Astrocyte of the hippocampus (primary cell): ENCODE results near the gene PROKR1.
"Not testable (repeated sequence)": the region's sequence is repeated elsewhere in the genome, so short reads cannot be mapped to it uniquely, and the experiment has no call there.

Experiments
- DNase-seq: peaks from one replicate; pipeline ENCODE4 v3.0.0; 2011; ENCODE audit warnings: low read depth, low spot score

The PROKR1 gene

DNA sequence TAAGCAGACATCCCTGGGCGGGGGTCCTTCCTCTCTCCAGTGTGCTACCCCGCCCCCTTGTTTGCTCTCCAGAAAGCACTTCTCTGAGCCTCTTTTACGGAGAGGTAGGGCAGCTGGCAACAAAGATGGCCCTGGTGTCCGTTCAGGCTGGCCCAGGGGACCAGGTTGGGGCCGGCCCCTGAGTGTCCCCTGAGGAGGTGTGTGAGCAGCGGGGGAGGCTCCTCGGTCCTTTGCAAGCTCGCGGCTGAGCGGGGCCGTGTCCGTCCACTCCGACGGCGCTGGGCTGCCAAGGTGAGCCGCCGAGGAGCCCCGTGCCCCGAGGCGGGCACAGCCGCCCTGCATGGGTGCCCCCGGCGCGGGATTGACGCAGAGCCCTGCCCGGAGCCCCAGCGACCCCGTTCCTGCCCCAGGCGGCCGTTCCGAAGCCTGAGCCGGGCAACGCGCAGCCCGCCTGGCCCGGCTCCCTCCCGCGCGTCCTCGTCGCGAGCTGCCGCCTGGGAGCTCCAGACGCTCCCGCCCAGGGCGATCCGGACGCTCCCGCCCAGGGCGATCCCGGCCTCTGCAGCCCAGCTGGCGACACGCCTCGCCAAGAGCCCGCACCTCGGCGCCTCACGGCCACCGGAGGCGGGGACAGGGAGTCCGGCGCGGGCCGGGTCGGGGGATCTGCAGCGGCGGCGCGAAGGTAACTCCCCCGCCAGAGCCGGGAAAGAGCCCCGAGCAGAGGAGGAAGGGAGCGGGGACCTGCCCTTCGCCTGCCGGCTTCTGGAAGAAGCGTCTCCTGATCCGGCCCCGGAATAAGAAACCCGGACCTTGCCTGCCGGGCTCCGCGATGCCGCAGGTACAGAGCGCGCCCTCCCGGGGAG lies at the start of gene PROKR1:
TSS of gene PROKR1 (plus strand) at position 569 of the 863 bp plus-strand sequence. CDS start 2,243 bp downstream, outside the sequence.
- peak; percentile 67 for DNase-seq

DNA sequence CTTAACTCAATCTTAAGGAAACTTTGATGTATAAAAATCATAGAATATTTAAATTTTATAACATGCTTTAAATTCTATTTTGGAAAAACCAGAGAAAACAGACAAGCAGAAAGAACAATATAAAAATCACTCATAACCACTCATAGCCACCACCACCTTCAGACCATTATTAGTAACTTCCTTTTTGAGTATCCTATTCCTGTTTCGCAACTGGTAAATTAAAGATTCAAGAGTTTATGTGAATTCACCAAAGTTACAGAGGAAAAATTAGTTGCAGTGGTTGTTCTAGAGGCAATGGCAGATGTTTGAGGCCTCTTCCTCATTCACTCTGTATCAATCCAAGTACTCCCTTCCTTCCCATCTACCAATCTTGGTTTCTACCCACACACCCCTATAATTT lies 49.3 kb upstream of the PROKR1 start:
- DNase-seq, result no peak

DNA sequence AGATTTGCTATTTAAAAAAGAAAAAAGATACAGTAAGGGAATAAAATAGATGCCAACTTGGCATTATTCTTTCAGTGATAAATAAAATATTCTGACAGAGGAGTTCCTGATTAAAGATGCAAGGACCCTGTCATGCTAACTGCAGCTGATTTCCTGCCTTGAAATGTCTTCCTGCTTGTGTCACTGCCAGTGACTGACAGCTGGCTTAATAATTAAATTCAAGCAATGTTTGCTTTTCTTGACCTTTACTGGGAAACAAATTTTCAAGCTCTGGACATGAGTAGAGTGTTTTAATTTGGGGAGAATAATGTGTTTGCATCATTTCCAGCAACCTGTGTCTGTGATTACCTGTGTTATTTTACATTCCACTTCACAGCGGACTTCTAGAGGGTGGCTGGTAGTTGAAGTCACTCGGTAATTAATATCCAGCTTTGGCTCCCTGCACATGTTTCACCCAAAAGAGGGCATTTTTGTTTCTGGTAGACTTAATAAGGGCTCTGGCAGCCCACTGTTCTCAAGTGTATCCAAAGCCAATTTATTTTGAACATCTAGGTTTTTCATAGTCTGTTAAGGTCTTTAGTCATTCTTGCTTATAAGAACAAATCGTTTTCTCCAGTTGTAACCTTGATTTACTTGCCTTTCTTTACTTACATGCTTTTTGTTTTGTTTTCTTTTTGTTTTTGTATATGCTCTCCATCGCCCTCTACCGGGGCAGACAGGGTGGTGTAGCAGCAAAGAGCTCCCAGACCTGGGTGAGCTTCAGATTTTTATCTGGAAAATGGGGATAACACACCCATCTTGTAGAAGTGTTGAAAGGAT lies 48.5 kb upstream of the PROKR1 start:
- DNase-seq, result peak; percentile 61

- not testable (repeated sequence) for DNase-seq
Observed at GRCh38 chr2:68595493-68595785, 47.9 kb upstream of the PROKR1 start.

DNA sequence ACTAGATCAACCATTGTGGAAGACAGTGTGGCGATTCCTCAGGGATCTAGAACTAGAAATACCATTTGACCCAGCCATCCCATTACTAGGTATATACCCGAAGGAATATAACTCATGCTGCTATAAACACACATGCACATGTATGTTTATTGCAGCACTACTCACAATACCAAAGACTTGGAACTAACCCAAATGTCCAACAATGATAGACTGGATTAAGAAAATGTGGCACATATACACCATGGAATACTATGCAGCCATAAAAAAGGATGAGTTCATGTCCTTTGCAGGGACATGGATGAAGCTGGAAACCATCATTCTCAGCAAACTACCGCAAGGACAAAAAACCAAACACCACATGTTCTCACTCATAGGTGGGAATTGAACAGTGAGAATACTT lies 42.9 kb upstream of the PROKR1 start:
- not testable (repeated sequence) for DNase-seq

DNA sequence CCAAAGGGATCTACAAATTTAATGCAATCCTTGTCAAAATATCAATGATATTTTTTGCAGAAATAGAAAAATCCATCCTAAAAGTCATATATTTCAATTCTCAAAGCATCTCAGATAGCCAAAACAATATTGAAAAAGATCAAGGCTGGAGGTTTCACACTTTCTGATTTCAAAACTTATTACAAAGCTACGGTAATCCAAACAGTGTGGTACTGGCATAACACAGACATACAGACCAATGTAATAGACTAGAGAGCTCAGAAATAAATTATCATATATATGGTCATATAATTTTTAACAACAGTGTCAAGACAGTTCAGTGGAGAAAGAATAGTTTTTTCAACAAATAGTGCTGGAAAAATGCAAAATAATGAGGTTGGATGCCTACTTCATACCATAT lies 40.3 kb upstream of the PROKR1 start:
- DNase-seq, result no peak

- DNase-seq, result no peak
Observed at GRCh38 chr2:68604077-68604476, 39.3 kb upstream of the PROKR1 start.

DNA sequence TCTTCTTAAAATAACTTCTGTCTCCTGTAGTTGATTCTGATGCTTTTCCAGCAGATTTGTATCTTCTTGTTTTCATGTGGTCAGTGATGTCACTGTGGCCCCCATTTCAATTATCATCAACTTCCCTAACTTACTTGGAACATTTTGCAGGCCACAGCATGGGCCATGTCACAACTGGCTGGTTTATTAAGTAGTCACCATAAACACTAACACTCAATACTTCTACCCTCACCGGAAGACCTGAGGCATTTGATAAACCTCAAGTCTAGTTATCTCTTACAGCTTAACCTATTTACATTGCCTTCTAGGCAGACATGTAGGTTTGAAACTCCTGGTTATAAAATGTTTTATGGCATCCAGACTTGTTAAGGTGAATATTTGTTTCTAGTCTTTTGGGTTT lies 37.4 kb upstream of the PROKR1 start:
- DNase-seq, result no peak

GRCh38 chr2:68606759-68607158 lies 36.6 kb upstream of the PROKR1 start:
- DNase-seq, result no peak

GRCh38 chr2:68607837-68608236 lies 35.5 kb upstream of the PROKR1 start:
- DNase-seq, result no peak

- DNase-seq, result no peak
Observed at GRCh38 chr2:68612765-68613519, 30.4 kb upstream of the PROKR1 start.

DNA sequence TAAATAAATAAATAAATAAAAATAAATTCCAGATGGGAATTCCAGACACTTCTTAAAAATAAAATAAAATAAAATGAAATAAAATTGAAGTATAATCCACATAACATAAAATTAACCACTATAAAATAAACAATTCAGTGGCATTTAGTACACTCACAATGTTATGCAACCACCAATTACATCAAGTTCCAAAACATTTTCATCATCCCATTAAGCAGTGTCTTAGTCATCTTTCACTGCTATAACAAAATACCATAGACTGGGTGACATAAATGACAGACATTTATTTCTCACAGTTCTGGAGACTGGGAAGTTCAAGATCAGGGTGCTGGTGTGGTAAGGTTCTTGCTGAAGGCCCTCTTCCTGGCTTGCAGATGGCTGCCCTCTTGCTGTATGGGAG lies 22.6 kb upstream of the PROKR1 start:
- DNase-seq, result no peak

DNA sequence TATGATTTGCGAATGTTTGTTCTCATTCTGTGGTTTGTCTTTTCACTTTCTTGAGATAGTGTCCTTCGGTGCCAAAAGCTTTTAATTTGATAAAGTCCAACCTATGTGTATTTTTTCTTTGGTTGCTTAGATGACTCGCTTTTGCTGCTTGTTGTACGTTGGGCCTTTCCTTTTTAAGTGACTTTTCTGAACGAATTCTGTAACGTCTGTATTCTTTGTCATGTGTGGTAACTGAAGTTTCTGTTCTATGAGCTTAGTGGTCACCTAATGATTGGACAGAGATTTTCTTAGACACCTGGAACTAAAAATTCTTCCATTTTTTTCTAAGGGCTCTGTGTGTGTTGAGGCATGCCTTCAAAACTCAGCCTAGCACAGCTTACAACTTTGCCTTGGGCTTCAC lies 19.6 kb upstream of the PROKR1 start:
- no peak for DNase-seq

GRCh38 chr2:68627615-68628014 lies 15.8 kb upstream of the PROKR1 start:
- no peak for DNase-seq

- DNase-seq, result peak; percentile 79
Observed at GRCh38 chr2:68632021-68632420, 11.4 kb upstream of the PROKR1 start.

GRCh38 chr2:68637047-68637446 lies 6.3 kb upstream of the PROKR1 start:
- no peak for DNase-seq

DNA sequence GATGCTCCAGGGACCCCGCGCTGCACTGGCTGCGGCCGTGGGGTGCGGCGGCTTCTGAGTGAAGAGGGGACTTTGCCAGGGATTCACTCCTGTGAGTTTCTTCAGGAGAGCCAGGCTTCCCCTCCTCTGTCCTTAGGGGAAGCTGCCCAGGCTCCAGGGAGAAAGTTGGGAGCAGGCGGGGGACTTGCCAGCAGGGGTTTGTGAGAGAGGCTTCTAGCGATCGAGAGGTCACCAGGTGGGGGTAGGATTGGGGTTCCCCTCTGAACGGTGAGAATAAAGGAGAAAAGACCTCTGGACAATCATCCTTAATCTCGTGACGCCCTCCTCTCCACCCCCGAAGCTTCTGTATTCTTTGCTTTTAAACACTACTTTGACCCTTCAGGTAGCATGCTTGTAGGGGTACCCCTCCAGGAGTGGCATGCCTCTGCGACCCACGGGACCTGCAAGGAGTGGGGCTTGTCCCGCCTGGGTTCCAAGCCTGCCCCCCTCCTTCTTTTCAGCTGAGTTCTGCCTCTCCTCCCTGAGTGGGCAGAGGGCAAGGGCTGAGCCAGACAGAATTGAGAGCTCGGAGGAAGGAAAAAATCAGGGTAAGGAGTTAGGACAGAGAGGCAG lies 601 bp downstream of the PROKR1 start:
- no peak for DNase-seq

DNA sequence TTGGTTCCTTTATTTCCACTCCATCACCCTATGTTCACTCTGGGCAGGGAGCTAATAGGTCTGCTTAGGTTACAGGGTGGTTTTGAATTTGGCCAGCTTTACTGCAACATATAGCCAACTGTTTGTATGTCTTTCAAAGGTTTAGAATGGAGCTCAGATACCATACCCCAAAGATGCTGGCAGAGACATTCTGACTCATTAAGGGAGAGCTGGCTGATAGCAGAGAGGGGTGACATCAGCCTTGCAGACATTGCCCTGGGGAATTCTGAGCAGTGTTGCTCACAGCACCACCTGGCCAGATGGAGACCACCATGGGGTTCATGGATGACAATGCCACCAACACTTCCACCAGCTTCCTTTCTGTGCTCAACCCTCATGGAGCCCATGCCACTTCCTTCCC lies 2.1 kb downstream of the PROKR1 start:
- DNase-seq, result peak; percentile 59

- DNase-seq, result no peak
Observed at GRCh38 chr2:68646303-68646702, 2.9 kb downstream of the PROKR1 start.

DNA sequence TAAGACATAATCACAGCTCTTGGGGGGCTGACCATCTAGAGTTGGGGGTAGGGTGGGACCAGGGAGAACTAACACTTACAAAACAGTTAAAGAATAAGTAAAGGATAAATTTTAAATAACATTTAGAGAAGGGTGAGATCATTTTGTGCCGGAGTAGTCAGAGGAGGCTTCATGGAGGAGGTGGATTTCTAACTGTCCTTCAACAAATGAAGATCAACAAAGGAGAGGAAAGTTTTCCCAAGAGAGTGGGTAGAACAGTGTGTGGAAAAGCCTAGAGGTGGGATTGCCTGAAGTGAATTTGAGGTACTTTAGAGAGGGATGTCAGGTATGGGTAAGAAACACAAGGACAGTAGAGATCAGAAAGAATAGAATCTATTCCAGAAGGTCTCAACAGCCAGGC lies 7.3 kb downstream of the PROKR1 start:
- DNase-seq, result no peak

- no peak for DNase-seq
Observed at GRCh38 chr2:68653034-68653433, 9.7 kb downstream of the PROKR1 start.

DNA sequence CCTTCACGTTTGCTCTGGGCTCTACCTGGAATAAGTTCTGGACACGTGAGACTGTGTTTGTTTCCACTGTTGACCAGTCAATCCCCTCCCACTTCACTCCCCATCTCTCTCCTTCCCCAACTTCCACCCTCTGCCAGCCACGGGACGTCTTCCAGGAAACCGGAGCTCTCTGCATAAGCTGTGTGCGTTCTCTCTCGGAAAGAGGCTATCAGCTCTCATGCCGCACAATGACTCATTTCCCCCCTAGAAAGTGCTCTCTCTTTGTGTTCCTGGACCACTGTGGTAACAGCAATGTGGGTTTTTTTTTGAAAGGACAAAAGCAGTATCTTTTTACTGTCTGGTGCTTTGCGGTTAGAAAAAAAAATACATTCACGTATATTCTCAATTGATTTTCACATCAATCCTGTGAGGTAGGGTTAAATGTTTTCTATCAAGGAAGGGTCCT lies 10.2 kb downstream of the PROKR1 start:
- DNase-seq, result peak; percentile 85
